Upper lobe of left lung (tissue), 4 donors: Measurements from ENCODE around the gene SCLY.

Source experiments
- CTCF ChIP-seq, 6 experiments: fragments of 450-650 bp in 4 of 6; fragments of 200-600 bp in 2 of 6; sonication (generic) in 2 of 6; IDR thresholded peaks; one replicate each; pipeline ENCODE4 v1.5.1; 2016 to 2019; ENCODE audit warnings: antibody characterized with exemption in 6 of 6
- EP300 ChIP-seq, 4 donors: sonication (generic); formaldehyde crosslinking; IDR thresholded peaks; one replicate each; pipeline ENCODE4 v1.5.1; 2017; ENCODE audit warnings: antibody characterized with exemption in 4 of 4, control low read depth in 2 of 4
- POLR2A ChIP-seq, 4 donors: fragments of 450-650 bp; IDR thresholded peaks; one replicate each; pipeline ENCODE4 v1.5.1; 2016 to 2017; ENCODE audit warnings: antibody characterized with exemption in 4 of 4, mild to moderate bottlenecking in 2 of 4
- POLR2AphosphoS5 ChIP-seq, 2 donors: sonication (generic); formaldehyde crosslinking; IDR thresholded peaks; one replicate each; pipeline ENCODE4 v1.5.1; 2017; ENCODE audit warnings: antibody characterized with exemption in 2 of 2

- TF ChIP-seq CTCF (IDR thresholded peaks at IDR 0.05) (no peak), POLR2AphosphoS5 (IDR thresholded peaks at IDR 0.05) (no peak), EP300 (IDR thresholded peaks at IDR 0.05) (no peak), POLR2A (IDR thresholded peaks at IDR 0.05) (no peak)
Measured at GRCh38 chr2:238038203-238038602, 22.6 kb upstream of the SCLY start.
